Prostate gland (tissue), 2 donors: ENCODE results near the gene ANKRD62. TPM values are rescaled to one million over a fixed set of nuclear protein-coding genes. Genes with fewer than 3 reads are reported as not detected.
"Not testable (repeated sequence)": the region's sequence is repeated elsewhere in the genome, so short reads cannot be mapped to it uniquely, and the experiment has no call there.

Source experiments
- DNase-seq: peaks from one replicate; pipeline ENCODE4 v3.0.0-alpha.2; 2019; ENCODE audit warnings: low spot score
- H3K27ac ChIP-seq, 2 donors: fragments of 200-600 bp; sonication (generic); 2 replicates each; pipeline ENCODE4 v1.5.1; 2017 to 2019
- H3K27me3 ChIP-seq: fragments of 200-600 bp; sonication (generic); replicated peaks from 2 replicates; pipeline ENCODE4 v1.5.1; 2019; ENCODE audit not compliant: insufficient read depth
- H3K36me3 ChIP-seq, 2 donors: fragments of 200-600 bp; sonication (generic); 1 replicate in 1 of 2; 2 replicates in 1 of 2; pipeline versions ENCODE4 v1.5.1 to v1.8.1; 2017 to 2019
- H3K4me1 ChIP-seq: fragments of 200-600 bp; sonication (generic); replicated peaks from 2 replicates; pipeline ENCODE4 v1.5.1; 2019
- H3K4me3 ChIP-seq, 2 donors: fragments of 200-600 bp; sonication (generic); 2 replicates each; pipeline ENCODE4 v1.5.1; 2017 to 2019
- H3K9me3 ChIP-seq: fragments of 200-600 bp; sonication (generic); 2 replicates; pipeline ENCODE4 v1.5.1; 2017
- CTCF ChIP-seq, 4 experiments: fragments of 200-600 bp in 2 of 4; fragments of 450-650 bp in 2 of 4; sonication (generic) in 2 of 4; IDR thresholded peaks; 1 replicate in 3 of 4; 2 replicates in 1 of 4; pipeline ENCODE4 v1.5.1; 2016 to 2019; ENCODE audit warnings: antibody characterized with exemption in 4 of 4, mild to moderate bottlenecking in 2 of 4, moderate library complexity in 2 of 4
- POLR2A ChIP-seq: fragments of 450-650 bp; IDR thresholded peaks from one replicate; pipeline ENCODE4 v1.6.1; 2016; ENCODE audit warnings: antibody characterized with exemption, mild to moderate bottlenecking
- POLR2AphosphoS5 ChIP-seq: sonication (generic); formaldehyde crosslinking; IDR thresholded peaks from one replicate; pipeline ENCODE4 v1.6.1; 2017; ENCODE audit warnings: antibody characterized with exemption
- WGBS: methylation state at CpG from one replicate; pipeline ENCODE4 v1.1.5; 2018; 5-methylcytosine and 5-hydroxymethylcytosine counted together
- intact Hi-C: fragments of 100-400 bp; cut with DNase I; formaldehyde crosslinking; loops from one replicate; pipeline ENCODE4 v1.14.2; 2022
- total RNA-seq, 2 donors: library from RNA; depleted of rRNA; stranded (reverse); fragments of >200 nt; gene quantifications; one replicate each; pipeline ENCODE4 v1.1.0, GENCODE V29; 2016

The ANKRD62 gene
- total RNA-seq, 2 donors from 2014 or later: 4.3 TPM; not detected in 1

GRCh38 chr18:12074736-12075135, 18.9 kb upstream of the ANKRD62 start:
- no peak overlapping the region for H3K4me3 ChIP-seq
- no peak overlapping the region for H3K27ac ChIP-seq
- no peaks in the 10 kb centered on the region for H3K36me3 ChIP-seq
- no peaks in the 10 kb centered on the region for H3K4me1 ChIP-seq
- no peaks in the 10 kb centered on the region for H3K27me3 ChIP-seq
- WGBS: 86% methylated on average over 3 of the region's 3 CpGs
- TF ChIP-seq CTCF (IDR thresholded peaks at IDR 0.05): no peak
- no peak for TF ChIP-seq POLR2A
- no peak for TF ChIP-seq POLR2AphosphoS5
- no peak for DNase-seq
- intact Hi-C loops: no loop called here
- H3K9me3 ChIP-seq: no peaks in the 10 kb centered on the region

DNA sequence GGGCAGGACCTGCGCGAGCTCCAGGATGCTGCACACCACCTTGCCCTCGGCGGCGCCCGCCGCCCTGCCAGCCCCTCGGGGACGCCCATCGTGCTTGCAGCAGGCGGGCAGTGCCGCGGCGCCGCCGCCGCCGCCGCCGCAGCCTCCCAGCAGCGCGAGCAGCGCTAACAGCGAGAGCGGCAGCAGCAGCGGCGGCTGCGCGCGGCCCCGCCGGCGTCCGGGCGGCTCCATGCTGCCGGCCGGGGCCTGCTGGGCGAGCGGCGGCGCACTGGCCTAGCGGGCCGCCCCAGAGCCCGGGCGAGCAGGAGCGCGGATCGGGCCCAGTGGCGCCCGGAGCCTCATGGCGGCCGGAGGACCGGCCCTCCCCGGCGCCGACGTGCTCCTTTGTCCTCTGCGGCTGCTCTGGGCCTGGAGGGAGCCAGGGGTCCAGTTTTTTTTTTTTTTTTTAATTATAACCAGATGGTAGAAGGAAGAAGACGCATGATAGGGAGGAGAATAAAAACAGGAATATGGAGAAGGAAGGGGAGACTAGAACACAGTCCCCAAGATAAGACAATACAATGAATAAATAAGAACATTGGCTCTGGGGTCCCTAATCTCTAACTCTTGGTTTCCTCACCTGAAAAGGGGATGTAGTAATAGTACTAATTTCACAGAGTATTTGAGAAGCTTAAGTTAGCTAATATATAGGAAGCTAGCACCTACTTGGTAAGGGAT, 17.1 kb upstream of the ANKRD62 start:
- no peak overlapping the region for H3K27ac ChIP-seq
- no peak for DNase-seq
- no peak overlapping the region for H3K4me3 ChIP-seq
- WGBS: 26% methylated on average over 30 of the region's 59 CpGs
- TF ChIP-seq POLR2A (no peak), CTCF (IDR thresholded peaks at IDR 0.05) (no peak), POLR2AphosphoS5 (no peak)
- intact Hi-C loops: no loop called here
- H3K9me3 ChIP-seq: no peaks in the 10 kb centered on the region
- no peaks in the 10 kb centered on the region for H3K27me3 ChIP-seq
- H3K4me1 ChIP-seq: no peaks in the 10 kb centered on the region
- H3K36me3 ChIP-seq: no peaks in the 10 kb centered on the region

- H3K9me3 ChIP-seq, DNase-seq, H3K27me3 ChIP-seq, intact Hi-C loops, H3K36me3 ChIP-seq, H3K4me3 ChIP-seq, H3K4me1 ChIP-seq, H3K27ac ChIP-seq: not testable (repeated sequence)
- 0% methylated on average over 1 of the region's 4 CpGs for whole genome bisulfite sequencing
These were observed 15.6 kb upstream of the ANKRD62 start for GRCh38 chr18:12077994-12078393.

DNA sequence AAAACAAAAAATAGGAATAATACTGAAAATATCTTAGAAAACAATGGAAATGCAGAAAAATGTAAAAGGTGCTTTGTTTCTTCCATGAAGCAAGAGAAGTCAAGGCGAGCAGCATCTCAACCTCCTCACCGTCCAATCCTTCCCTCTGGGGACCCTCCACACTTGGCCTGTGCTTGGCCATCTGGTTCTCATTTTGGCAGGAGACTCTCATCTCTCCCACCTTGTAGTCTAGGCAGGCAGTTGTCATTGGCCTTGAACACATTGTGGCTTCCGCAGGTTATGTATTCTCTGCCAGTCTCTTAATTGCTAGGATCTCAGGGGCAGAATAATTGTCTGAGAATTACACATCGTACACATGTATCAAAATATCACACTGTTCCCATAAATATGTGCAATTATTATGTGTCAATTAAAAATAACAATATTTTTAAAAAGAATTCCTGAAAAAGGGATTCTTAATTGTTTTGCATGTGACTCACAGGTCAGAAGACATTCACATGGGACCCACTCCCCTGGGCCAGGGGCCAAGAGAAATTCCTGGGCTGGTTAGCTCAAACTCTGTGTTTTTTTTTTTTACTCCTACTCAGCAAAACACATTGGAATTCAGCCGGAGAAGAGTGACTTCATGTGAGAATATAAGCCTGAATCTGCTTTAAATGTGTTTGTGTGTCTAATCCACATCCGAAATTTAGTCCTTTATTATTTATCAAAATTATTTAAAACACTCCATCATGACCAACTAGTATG, 14.0 kb upstream of the ANKRD62 start:
- H3K27me3 ChIP-seq: no peaks in the 10 kb centered on the region
- H3K9me3 ChIP-seq: no peaks in the 10 kb centered on the region
- no peak for DNase-seq
- intact Hi-C loops: no loop called here
- TF ChIP-seq POLR2AphosphoS5 (no peak), POLR2A (no peak), CTCF (IDR thresholded peaks at IDR 0.05) (no peak)
- no peaks in the 10 kb centered on the region for H3K4me1 ChIP-seq
- H3K4me3 ChIP-seq: no peak overlapping the region
- WGBS: 62% methylated on average over 6 of the region's 6 CpGs
- no peak overlapping the region for H3K27ac ChIP-seq
- no peaks in the 10 kb centered on the region for H3K36me3 ChIP-seq

DNA sequence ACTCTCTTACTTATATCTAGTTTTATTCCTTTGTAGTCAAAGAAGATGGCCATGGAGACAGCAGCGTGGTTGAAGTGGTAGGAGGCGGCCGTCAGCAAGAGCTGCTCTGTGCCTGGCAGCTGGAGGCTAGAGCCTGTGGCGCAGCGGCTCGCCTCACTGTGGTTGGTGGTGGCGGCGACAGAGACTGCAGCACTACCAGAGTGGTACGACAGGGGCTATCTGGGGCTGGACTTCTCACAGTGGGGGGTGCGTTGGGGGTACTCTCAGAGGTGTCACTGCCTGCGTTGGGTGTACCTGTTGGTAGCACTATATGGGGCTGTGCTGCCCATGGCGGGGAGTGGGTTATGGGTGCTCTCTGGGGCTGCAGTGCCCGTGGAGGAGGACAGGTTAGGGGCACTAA, 8.5 kb upstream of the ANKRD62 start:
- WGBS: 88% methylated on average over 13 of the region's 13 CpGs
- no peak for DNase-seq
- H3K9me3 ChIP-seq: no peaks in the 10 kb centered on the region
- intact Hi-C loops: no loop called here
- H3K27ac ChIP-seq: no peak overlapping the region
- TF ChIP-seq POLR2AphosphoS5 (no peak), POLR2A (no peak)
- no peaks in the 10 kb centered on the region for H3K36me3 ChIP-seq
- no peaks in the 10 kb centered on the region for H3K4me1 ChIP-seq
- H3K4me3 ChIP-seq: no peak overlapping the region
- no peaks in the 10 kb centered on the region for H3K27me3 ChIP-seq

- no peak for TF ChIP-seq CTCF (IDR thresholded peaks at IDR 0.05)
- no peak for TF ChIP-seq POLR2AphosphoS5
- TF ChIP-seq POLR2A: no peak
- Histone ChIP-seq H3K36me3 (no peaks in the 10 kb centered on the region), H3K4me1 (no peaks in the 10 kb centered on the region), H3K27me3 (no peaks in the 10 kb centered on the region), H3K9me3 (no peaks in the 10 kb centered on the region), H3K27ac (no peak overlapping the region), H3K4me3 (no peak overlapping the region)
- no peak for DNase-seq
- 92% methylated on average over 4 of the region's 4 CpGs for WGBS
- intact Hi-C loops: no loop called here
These were observed 7.9 kb upstream of the ANKRD62 start for GRCh38 chr18:12085786-12086185.
